Hematopoietic multipotent progenitor cell treated with erythropoietin and hydrocortisone succinate and interleukin-3 and kit ligand, for 8 days (in vitro differentiated cells): ENCODE measurements around the gene SERPINB11.
"Not testable (repeated sequence)": the region's sequence is repeated elsewhere in the genome, so short reads cannot be mapped to it uniquely, and the experiment has no call there.

ENCODE experiments used
- DNase-seq: peaks from one replicate; pipeline ENCODE4 v3.0.0-alpha.2; 2015

Gene SERPINB11

GRCh38 chr18:63702660-63703059 lies at the start of gene SERPINB11:
Gene SERPINB11, plus strand, starts transcription at chr18:63702960. Its CDS starts 7,234 bp downstream, at chr18:63710194.
- no peak for DNase-seq

GRCh38 chr18:63658920-63659319 lies 43.8 kb upstream of the SERPINB11 start:
- not testable (repeated sequence) for DNase-seq

GRCh38 chr18:63661750-63662149 lies 41.0 kb upstream of the SERPINB11 start, which contains the start of gene SERPINB3:
Gene SERPINB3, minus strand, starts transcription at chr18:63661893. Its CDS starts 677 bp downstream, at chr18:63661216.
- not testable (repeated sequence) for DNase-seq

- no peak for DNase-seq
Measured at GRCh38 chr18:63664571-63664970, 38.2 kb upstream of the SERPINB11 start.

GRCh38 chr18:63676526-63677323 lies 26.0 kb upstream of the SERPINB11 start:
- no peak for DNase-seq

- no peak for DNase-seq
Measured at GRCh38 chr18:63677500-63678225, 25.1 kb upstream of the SERPINB11 start.

- no peak for DNase-seq
Measured at GRCh38 chr18:63679820-63680606, 22.7 kb upstream of the SERPINB11 start.

- DNase-seq = no peak
Measured at GRCh38 chr18:63681449-63682340, 21.1 kb upstream of the SERPINB11 start.

- no peak for DNase-seq
Measured at GRCh38 chr18:63683152-63683551, 19.6 kb upstream of the SERPINB11 start.

- DNase-seq = no peak
Measured at GRCh38 chr18:63683890-63684289, 18.9 kb upstream of the SERPINB11 start.

GRCh38 chr18:63684718-63685117 lies 18.0 kb upstream of the SERPINB11 start:
- no peak for DNase-seq

- no peak for DNase-seq
Measured at GRCh38 chr18:63686871-63687270, 15.9 kb upstream of the SERPINB11 start.

GRCh38 chr18:63689064-63689463 lies 13.7 kb upstream of the SERPINB11 start:
- DNase-seq = no peak

GRCh38 chr18:63697097-63697660 lies 5.6 kb upstream of the SERPINB11 start:
- DNase-seq = no peak

- DNase-seq = no peak
Measured at GRCh38 chr18:63700501-63700900, 2.3 kb upstream of the SERPINB11 start.

GRCh38 chr18:63701952-63702351 lies 808 bp upstream of the SERPINB11 start:
- DNase-seq = no peak

- DNase-seq = no peak
Measured at GRCh38 chr18:63705401-63705800, 2.6 kb downstream of the SERPINB11 start.

GRCh38 chr18:63707816-63708215 lies 5.1 kb downstream of the SERPINB11 start:
- no peak for DNase-seq

- DNase-seq = no peak
Measured at GRCh38 chr18:63708650-63709049, 5.9 kb downstream of the SERPINB11 start.

GRCh38 chr18:63725682-63726480 lies 23.1 kb downstream of the SERPINB11 start:
- no peak for DNase-seq

GRCh38 chr18:63730773-63731172 lies 28.0 kb downstream of the SERPINB11 start:
- DNase-seq = no peak
